SKM-1 treated with dmso at 0.1 percent for 144 hours (cell line): Measurements from ENCODE around the gene DAB1.
A peak's percentile ranks its signal among the peaks of the same experiment; 100 is the strongest.

ENCODE experiments used
- DNase-seq: peaks from one replicate; lab custom pipeline; 2025; ENCODE audit not compliant: unreplicated experiment; lab: John Stamatoyannopoulos, UW

DAB1 gene

DNA sequence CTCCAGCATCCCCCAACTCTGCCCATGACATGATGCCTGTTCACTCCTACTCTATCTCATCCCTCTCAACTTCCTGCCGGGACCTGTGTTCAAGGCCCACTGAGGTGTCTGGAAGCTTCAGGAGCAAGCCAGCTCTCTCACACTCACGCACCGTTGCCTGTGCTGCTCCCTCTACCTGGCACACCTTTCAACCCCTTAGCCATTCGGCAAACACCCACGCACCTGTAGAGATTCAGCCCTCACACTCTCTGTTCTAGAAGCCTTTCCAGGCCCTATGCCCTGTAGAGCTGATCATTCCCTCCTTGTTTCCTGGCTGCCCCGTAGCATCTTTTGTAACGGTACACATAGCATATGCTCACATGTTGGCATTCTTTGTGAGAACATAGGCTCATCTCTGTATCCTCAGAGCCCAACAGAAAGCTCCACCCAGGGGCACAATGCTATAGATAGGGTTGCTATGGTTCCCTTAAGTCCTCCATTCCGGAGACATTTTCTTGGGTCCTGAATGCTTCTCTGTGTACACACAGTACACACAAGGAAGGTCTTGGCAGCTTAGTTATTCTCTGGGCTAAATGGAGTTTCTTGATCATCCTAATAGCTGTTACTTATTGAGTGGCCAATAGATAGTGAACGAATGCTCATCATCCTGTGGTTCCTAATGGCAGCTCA, 459.4 kb downstream of the DAB1 start:
- DNase-seq = no peak

DNA sequence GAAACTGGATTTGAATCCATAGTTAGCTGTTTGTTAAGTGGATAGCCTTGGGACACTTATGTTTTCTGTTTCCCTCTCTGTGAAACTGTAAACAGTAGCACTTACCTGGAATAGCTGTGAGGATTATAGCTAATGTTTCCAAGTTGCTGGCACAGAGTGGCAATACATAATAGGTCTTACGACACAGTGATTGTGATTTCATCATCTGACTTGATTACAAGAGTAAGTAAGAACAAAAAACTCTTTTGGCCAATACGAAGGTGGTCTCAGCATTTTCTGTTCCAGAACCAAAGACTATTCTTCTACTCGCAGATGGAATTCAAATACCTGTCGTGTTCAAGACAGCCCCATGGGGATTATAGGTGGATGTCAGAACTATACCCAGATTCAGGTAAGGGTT, 460.2 kb downstream of the DAB1 start:
- no peak for DNase-seq

DNA sequence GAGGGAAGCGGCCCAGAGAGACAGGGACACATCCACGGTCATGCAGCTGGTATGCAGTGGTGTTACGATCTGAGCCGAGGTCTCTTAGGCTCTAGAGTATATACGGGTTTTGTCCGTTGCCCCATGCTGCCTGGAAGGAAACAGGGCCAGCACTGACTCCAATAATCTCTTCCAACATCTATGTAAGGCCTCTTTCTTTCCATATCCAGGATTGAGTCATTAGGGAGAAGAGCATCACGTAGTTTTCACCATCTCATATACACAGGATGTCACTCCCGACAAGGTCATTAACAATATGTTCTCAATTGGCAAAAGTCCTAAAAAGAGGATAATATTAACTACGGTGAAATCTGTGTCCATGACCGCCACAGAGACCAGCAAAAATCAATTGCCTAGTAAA, 462.4 kb downstream of the DAB1 start:
- DNase-seq = no peak

DNA sequence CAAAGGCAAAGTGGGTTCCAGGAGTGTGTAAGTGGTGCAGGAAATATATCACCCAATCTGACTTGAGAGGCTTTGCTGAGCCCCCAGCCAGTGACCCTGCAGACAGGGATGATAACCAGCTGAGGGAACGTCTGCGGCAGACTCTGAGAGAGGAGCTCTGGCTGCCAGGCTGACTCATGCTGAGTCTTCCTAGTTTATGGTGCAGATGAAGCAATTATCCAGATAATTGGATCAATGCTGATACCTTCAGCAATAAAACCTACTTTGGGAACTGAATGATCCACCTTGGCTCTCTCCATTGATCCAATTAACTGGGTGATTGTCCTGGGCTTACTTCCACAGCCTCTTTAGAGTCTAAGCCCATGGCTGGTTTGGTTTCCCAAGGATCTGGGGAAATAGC, 465.3 kb downstream of the DAB1 start:
- DNase-seq = no peak

DNA sequence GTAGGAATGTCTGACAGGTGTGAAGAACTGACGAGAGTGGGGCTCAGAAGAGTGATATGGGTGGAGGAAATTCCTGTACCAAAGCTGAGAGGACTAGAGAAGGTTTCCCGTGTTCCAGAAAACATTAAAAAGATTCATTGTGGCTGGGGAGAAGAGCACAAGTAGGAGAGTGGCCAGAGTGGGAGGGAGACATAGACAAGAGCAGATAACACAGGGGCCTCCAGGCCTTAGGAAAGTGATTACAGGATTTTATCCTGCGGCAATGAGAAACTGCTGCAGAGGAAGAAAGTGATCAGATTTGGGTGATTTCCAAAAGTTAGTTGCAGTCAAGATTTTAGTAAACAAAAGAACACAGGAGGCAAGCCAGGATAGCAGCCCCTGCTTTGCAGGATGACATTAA, 465.9 kb downstream of the DAB1 start:
- DNase-seq = no peak

DNA sequence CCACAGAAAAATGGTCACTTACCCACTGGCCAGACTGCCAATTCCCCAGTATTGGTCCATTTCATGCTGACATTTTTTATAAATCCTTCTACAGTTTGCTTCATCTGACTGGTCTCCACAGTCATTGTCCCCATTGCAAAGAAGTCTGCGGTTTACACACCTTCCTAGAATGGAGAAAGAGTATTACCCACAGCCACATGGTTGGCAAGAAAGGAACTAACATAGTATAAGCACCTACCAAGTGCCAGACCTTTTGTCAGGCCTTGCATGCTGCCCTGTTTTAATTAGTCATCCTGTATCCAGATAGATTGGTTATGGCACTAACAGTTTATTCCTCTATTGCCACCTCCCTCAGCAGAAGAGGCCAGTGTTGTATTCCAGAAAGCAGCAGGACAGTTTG, 469.2 kb downstream of the DAB1 start:
- no peak for DNase-seq

DNA sequence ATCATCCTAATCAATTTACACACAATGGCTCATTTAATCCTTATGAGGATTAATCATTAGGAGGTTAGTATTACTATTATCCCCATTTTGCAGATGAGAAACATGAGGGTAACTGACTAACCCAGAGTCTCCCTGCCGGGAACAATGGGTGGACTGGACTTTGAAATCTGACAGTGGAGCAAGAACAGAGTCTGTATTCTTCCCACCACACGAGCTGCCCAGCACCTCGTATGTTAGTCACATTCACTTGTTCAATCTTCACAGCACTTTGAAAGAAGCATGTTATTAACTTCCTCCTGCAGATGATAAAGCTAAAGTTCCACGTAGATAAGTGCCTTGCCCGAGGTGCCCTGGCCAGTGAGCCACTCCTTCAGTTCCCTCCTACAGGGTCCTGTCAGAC, 470.5 kb downstream of the DAB1 start:
- no peak for DNase-seq

DNA sequence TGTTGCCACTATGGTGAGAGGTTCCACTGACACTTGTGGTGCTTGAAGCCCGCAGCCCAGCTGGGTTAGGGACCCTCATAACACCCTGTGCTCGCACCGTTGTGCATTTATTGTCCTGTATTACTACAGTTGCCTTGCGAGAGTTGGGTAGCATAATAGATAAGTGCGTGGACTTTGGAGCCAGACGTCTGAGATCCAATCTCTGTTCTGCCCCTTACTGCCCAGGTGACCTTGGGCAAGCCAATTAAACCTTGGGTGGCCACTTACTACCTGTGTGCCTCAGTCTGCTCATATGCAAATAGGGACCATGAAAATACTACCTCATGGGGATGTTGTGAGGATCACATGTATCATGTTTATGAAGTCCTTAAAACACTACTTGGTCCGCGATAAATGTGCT, 471.4 kb downstream of the DAB1 start:
- DNase-seq = no peak

DNA sequence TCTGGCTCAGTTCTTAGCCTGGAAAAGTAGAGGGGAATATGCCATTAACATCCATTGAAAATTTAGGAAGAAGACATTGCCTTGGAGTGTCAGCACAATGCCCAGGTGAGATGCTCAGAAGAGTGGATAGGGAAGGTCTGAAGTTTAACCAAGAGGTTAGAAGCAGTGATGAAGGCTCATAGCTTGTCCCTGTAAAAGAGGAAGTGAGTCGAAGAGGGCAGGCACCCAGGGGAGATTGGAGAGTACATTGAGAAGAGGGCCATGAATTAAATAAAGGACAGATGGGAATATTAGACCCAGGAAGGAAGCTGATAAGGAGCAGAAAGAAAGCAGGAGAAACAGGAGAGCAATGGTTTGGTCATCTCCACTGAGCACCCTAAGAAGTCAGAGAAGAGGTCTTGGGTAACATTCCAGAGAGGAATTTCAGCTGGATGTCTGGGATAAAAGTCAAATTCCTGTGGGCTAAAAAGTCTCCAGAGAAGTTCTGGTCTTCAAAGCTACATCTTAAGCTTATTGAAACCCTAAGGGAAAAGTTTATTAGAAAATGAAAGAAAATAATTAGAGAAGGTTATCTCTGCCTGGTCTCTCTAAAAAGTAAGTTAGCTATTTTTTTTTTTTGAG, 475.3 kb downstream of the DAB1 start:
- peak; percentile 30 for DNase-seq
